ENCODE measurements around the gene AUTS2.
"Not testable (repeated sequence)": the region's sequence is repeated elsewhere in the genome, so short reads cannot be mapped to it uniquely, and the experiment has no call there.

Gene AUTS2

DNA sequence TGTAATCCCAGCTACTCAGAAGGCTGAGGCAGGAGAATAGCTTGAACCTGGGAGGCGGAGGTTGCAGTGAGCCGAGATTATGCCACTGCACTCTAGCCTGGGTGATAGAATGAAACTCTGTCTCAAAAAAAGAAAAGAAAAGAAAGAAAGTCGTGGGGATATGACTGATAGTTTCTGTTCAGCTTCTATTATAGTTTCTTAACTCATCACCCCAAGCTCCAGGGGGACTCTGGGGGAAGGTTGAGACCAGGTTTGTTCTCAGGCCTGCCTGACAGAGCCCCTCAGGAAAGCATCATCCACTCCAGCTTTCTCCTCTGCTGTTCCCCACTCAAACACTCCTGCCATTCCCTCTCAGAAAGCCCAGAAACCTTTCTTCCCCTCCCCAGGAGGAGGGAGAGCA lies 991.3 kb downstream of the AUTS2 start:
- no peak for DNase-seq (ENCODE audit: low read depth)
- TF ChIP-seq, protein P1, sequence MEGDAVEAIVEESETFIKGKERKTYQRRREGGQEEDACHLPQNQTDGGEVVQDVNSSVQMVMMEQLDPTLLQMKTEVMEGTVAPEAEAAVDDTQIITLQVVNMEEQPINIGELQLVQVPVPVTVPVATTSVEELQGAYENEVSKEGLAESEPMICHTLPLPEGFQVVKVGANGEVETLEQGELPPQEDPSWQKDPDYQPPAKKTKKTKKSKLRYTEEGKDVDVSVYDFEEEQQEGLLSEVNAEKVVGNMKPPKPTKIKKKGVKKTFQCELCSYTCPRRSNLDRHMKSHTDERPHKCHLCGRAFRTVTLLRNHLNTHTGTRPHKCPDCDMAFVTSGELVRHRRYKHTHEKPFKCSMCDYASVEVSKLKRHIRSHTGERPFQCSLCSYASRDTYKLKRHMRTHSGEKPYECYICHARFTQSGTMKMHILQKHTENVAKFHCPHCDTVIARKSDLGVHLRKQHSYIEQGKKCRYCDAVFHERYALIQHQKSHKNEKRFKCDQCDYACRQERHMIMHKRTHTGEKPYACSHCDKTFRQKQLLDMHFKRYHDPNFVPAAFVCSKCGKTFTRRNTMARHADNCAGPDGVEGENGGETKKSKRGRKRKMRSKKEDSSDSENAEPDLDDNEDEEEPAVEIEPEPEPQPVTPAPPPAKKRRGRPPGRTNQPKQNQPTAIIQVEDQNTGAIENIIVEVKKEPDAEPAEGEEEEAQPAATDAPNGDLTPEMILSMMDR (conservative IDR thresholded peaks at IDR 0.05; ENCODE audit: low read depth, low read length), result no peak
- no peak overlapping the region for H3K4me3 ChIP-seq (ENCODE audit: low read length)

DNA sequence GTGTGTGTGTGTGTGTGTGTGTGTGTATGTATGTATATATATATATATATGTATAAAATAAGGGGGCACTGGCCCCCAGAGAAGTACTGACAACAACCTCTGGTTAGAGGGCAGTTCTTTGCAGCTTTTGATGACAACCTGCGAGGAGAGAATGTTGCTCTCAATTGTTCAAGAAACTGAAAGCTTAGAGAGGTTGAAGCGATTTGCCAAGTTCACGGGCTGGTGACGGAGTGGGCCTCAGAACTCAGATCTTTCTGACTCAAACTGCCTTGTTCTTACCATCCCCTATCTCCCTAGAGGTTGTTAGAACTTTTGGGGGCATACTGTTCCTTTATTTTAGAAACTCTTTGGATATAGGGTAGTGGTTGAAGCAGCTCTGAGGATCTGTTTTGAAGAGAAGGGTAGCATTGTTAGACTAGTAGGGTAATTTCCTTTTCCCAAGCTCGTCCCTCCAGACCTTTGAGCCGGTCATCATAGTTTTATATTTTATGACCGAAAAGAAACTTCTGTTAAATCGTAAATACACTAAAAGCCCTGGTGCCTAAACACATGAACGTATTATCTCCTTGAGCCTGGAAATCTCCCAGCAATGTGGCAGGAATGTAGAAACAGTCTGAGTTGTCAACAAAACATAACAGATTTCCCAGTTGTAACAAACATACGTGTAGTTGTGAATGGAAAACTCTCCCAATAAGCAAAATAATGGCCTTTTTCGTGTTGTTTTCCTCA lies 992.0 kb downstream of the AUTS2 start:
- TF ChIP-seq, protein P1 (conservative IDR thresholded peaks at IDR 0.05; ENCODE audit: low read depth, low read length), result no peak
- no peak overlapping the region for H3K4me3 ChIP-seq (ENCODE audit: low read length)
- no peak for DNase-seq (ENCODE audit: low read depth)

- no peak for DNase-seq (ENCODE audit: low read depth)
- TF ChIP-seq, protein P1 (conservative IDR thresholded peaks at IDR 0.05; ENCODE audit: low read depth, low read length), result no peak
- no peak overlapping the region for H3K4me3 ChIP-seq (ENCODE audit: low read length)
Observed at GRCh38 chr7:70591643-70592042, 993.4 kb downstream of the AUTS2 start.

GRCh38 chr7:70592171-70592570 lies 993.9 kb downstream of the AUTS2 start:
- H3K4me3 ChIP-seq (ENCODE audit: low read length), result no peak overlapping the region
- TF ChIP-seq, protein P1 (conservative IDR thresholded peaks at IDR 0.05; ENCODE audit: low read depth, low read length), result no peak
- DNase-seq (ENCODE audit: low read depth), result no peak

DNA sequence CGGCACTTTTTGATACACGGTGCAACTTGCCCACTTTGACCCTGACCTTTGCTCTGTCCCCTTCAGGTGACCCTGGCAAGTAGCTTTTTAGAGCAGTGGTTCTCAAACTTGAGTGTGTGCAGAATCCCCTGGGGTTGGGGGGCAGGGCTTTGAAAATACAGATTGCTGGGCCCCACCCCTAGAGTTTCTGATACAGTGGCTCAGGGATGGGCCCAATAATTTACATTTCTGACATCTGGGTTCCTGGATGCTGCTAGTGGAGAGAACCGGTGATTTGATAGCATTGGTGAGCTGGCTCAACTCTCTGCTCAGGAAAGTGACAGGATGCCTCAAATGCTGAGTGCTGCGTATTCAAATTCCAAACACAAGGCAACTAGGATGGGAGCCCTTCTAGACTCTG lies 995.9 kb downstream of the AUTS2 start:
- TF ChIP-seq, protein P1 (conservative IDR thresholded peaks at IDR 0.05; ENCODE audit: low read depth, low read length), result no peak
- H3K4me3 ChIP-seq (ENCODE audit: low read length), result no peak overlapping the region
- no peak for DNase-seq (ENCODE audit: low read depth)

DNA sequence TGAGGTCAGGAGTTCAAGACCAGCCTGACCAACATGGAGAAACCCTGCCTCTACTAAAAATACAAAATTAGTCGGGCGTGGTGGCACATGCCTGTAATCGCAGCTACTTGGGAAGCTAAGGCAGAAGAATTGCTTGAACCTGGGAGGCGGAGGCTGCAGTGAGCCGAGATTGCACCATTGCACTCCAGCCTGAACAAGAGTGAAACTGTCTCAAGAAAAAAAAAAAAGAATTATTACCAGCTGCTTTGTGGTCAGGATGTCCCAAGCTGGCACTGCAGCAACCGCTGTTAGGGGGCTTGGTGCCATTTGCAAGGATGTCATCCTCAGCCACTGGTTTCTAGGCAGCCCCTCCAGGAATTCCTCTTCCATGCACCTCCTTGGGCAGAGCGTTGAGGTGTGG lies 996.6 kb downstream of the AUTS2 start:
- DNase-seq (ENCODE audit: low read depth); H3K4me3 ChIP-seq (ENCODE audit: low read length): not testable (repeated sequence)

- no peak for DNase-seq (ENCODE audit: low read depth)
- TF ChIP-seq, protein P1 (conservative IDR thresholded peaks at IDR 0.05; ENCODE audit: low read depth, low read length), result no peak
- H3K4me3 ChIP-seq (ENCODE audit: low read length), result peak overlapping the region; percentile 76
Observed at GRCh38 chr7:70595370-70595754, 997.1 kb downstream of the AUTS2 start.
